ENCODE data around the gene HMMR. TPM values are rescaled to one million over a fixed set of nuclear protein-coding genes. Genes with fewer than 3 reads are reported as not detected.
"Not testable (repeated sequence)": the region's sequence is repeated elsewhere in the genome, so short reads cannot be mapped to it uniquely, and the experiment has no call there.

HMMR gene
- polyA plus RNA-seq, 1 donor (not counting 4 experiments of a cell fraction or from before 2014, with no cell fraction given), result 16.2 TPM

DNA sequence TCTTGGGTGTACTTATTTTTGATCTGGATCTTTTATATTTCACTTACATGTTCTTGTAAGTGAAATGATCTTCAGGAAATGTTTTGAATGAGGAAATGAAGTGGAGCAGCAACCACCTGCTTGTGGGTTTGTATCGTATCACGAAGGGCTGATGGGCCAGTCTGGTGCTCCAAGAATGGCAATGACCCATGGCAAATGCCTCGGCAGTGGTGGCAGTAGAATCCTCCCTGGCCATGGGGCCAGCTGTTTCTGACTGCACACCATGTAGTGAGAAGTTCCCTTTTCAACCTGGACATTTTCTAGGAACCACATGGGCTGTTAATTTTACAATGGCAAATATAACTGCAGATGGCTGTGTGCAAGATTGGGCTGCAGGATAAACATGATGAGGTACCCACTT is 74.9 kb downstream of the HMMR start:
- no peaks in the 10 kb centered on the region for H4K20me1 ChIP-seq (ENCODE audit: control insufficient read depth, extremely low read depth, insufficient read depth, low read length)
- no peak for TF ChIP-seq EZH2 (IDR thresholded peaks at IDR 0.05; ENCODE audit: low read length)
- TF ChIP-seq, protein P1, sequence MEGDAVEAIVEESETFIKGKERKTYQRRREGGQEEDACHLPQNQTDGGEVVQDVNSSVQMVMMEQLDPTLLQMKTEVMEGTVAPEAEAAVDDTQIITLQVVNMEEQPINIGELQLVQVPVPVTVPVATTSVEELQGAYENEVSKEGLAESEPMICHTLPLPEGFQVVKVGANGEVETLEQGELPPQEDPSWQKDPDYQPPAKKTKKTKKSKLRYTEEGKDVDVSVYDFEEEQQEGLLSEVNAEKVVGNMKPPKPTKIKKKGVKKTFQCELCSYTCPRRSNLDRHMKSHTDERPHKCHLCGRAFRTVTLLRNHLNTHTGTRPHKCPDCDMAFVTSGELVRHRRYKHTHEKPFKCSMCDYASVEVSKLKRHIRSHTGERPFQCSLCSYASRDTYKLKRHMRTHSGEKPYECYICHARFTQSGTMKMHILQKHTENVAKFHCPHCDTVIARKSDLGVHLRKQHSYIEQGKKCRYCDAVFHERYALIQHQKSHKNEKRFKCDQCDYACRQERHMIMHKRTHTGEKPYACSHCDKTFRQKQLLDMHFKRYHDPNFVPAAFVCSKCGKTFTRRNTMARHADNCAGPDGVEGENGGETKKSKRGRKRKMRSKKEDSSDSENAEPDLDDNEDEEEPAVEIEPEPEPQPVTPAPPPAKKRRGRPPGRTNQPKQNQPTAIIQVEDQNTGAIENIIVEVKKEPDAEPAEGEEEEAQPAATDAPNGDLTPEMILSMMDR (optimal IDR thresholded peaks at IDR 0.05 in 1 of 3, IDR thresholded peaks at IDR 0.05 in 1 of 3, conservative IDR thresholded peaks at IDR 0.05 in 1 of 3; ENCODE audit: extremely low read depth in 1 of 3, insufficient read depth in 2 of 3, low read length in 3 of 3), result no peak
- no peak overlapping the region for H2AFZ ChIP-seq (ENCODE audit: control insufficient read depth, low read length)
- H3K4me3 ChIP-seq (ENCODE audit: control insufficient read depth in 2 of 3, extremely low read depth in 1 of 3, insufficient read depth in 2 of 3, low read depth in 1 of 3, low read length in 3 of 3), result no peak overlapping the region
- no peaks in the 10 kb centered on the region for H3K9me3 ChIP-seq (ENCODE audit: control insufficient read depth, low read depth, low read length)
- no peaks in the 10 kb centered on the region for H3K79me2 ChIP-seq (ENCODE audit: control insufficient read depth, insufficient read depth, low read length)
- no peaks in the 10 kb centered on the region for H3K36me3 ChIP-seq (ENCODE audit: control insufficient read depth in 2 of 2, extremely low read depth in 1 of 2, insufficient read depth in 2 of 2, low read length in 2 of 2)
- no peak overlapping the region for H3K9ac ChIP-seq (ENCODE audit: control insufficient read depth, extremely low read depth, insufficient read depth, low read length)
- H3K4me2 ChIP-seq (ENCODE audit: control insufficient read depth, extremely low read depth, insufficient read depth, low read depth, low read length), result no peak overlapping the region
- H3K27me3 ChIP-seq (ENCODE audit: control insufficient read depth, extremely low read depth, insufficient read depth, low read length), result no peaks in the 10 kb centered on the region
- FAIRE-seq (no peak), DNase-seq (ENCODE audit: low read depth, low spot score) (no peak)
- no peak overlapping the region for H3K27ac ChIP-seq (ENCODE audit: control insufficient read depth, insufficient read depth, low read length)
- dilution Hi-C loops (cut with MboI; ENCODE audit: extremely low pct_ligation_motif_present, low sequenced_read_pairs), result no loop called here
- H3K9me1 ChIP-seq (ENCODE audit: control insufficient read depth, extremely low read depth, insufficient read depth, low read length), result no peaks in the 10 kb centered on the region
- no peaks in the 10 kb centered on the region for H3K4me1 ChIP-seq (ENCODE audit: control insufficient read depth, extremely low read depth, insufficient read depth, low read length)

DNA sequence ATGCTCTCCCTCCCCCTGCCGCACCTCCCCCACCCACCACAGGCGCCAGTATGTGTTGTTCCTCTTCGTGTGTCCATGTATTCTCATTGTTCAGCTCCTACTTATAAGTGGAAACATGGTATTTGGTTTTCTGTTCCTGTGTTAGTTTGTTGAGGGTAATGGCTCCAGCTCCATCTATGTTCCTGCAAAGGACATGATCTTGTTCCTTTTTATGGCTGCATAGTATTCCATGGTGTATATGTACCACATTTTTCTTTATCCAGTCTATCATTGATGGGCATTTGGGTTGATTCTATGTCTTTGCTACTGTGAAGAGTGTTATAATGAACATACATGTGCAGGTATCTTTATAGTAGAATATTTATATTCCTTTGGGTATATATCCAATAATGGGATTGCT is 76.0 kb downstream of the HMMR start:
- dilution Hi-C loops (cut with MboI; ENCODE audit: extremely low pct_ligation_motif_present, low sequenced_read_pairs); FAIRE-seq; H3K4me2 ChIP-seq (ENCODE audit: control insufficient read depth, extremely low read depth, insufficient read depth, low read depth, low read length): not testable (repeated sequence)

DNA sequence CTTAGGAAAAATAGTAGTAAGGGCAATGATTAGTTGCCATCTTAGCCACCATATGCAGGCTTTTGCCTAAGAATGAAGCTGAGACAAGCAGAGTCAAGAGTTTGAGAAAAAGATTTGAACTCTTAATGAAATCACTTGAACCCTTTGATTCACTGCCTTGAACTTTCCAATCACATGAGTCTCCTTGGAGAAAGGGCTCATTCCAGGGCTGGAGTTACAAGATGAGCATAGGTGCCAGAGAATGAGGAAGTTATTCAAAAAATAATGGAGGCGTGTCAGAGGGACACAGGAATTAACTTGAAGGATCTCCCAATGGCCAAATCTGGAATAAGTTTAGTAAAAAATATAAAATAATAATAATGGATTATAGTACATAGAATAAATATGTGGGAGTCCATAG is 80.3 kb downstream of the HMMR start:
- no peak for TF ChIP-seq EZH2 (IDR thresholded peaks at IDR 0.05; ENCODE audit: low read length)
- TF ChIP-seq, protein P1 (optimal IDR thresholded peaks at IDR 0.05 in 1 of 3, IDR thresholded peaks at IDR 0.05 in 1 of 3, conservative IDR thresholded peaks at IDR 0.05 in 1 of 3; ENCODE audit: extremely low read depth in 1 of 3, insufficient read depth in 2 of 3, low read length in 3 of 3), result no peak
- no peaks in the 10 kb centered on the region for H3K79me2 ChIP-seq (ENCODE audit: control insufficient read depth, insufficient read depth, low read length)
- H3K9me1 ChIP-seq (ENCODE audit: control insufficient read depth, extremely low read depth, insufficient read depth, low read length), result no peaks in the 10 kb centered on the region
- no peak for FAIRE-seq
- no peaks in the 10 kb centered on the region for H3K4me1 ChIP-seq (ENCODE audit: control insufficient read depth, extremely low read depth, insufficient read depth, low read length)
- dilution Hi-C loops (cut with MboI; ENCODE audit: extremely low pct_ligation_motif_present, low sequenced_read_pairs), result no loop called here
- no peak overlapping the region for H3K4me2 ChIP-seq (ENCODE audit: control insufficient read depth, extremely low read depth, insufficient read depth, low read depth, low read length)
- H3K27ac ChIP-seq (ENCODE audit: control insufficient read depth, insufficient read depth, low read length), result no peak overlapping the region
- H3K4me3 ChIP-seq (ENCODE audit: control insufficient read depth in 2 of 3, extremely low read depth in 1 of 3, insufficient read depth in 2 of 3, low read depth in 1 of 3, low read length in 3 of 3), result no peak overlapping the region
- H4K20me1 ChIP-seq (ENCODE audit: control insufficient read depth, extremely low read depth, insufficient read depth, low read length), result no peaks in the 10 kb centered on the region
- H3K9me3 ChIP-seq (ENCODE audit: control insufficient read depth, low read depth, low read length), result no peaks in the 10 kb centered on the region
- H3K27me3 ChIP-seq (ENCODE audit: control insufficient read depth, extremely low read depth, insufficient read depth, low read length), result no peaks in the 10 kb centered on the region
- H3K36me3 ChIP-seq (ENCODE audit: control insufficient read depth in 2 of 2, extremely low read depth in 1 of 2, insufficient read depth in 2 of 2, low read length in 2 of 2), result no peaks in the 10 kb centered on the region
- DNase-seq (ENCODE audit: low read depth, low spot score), result no peak
- no peak overlapping the region for H2AFZ ChIP-seq (ENCODE audit: control insufficient read depth, low read length)
- H3K9ac ChIP-seq (ENCODE audit: control insufficient read depth, extremely low read depth, insufficient read depth, low read length), result no peak overlapping the region

More for the DNA sequence above, 76.0 kb downstream of the HMMR start:
- H3K9me1 ChIP-seq (ENCODE audit: control insufficient read depth, extremely low read depth, insufficient read depth, low read length); H3K4me1 ChIP-seq (ENCODE audit: control insufficient read depth, extremely low read depth, insufficient read depth, low read length); H3K9me3 ChIP-seq (ENCODE audit: control insufficient read depth, low read depth, low read length); H3K27ac ChIP-seq (ENCODE audit: control insufficient read depth, insufficient read depth, low read length); H3K27me3 ChIP-seq (ENCODE audit: control insufficient read depth, extremely low read depth, insufficient read depth, low read length); H3K4me3 ChIP-seq (ENCODE audit: control insufficient read depth in 2 of 3, extremely low read depth in 1 of 3, insufficient read depth in 2 of 3, low read depth in 1 of 3, low read length in 3 of 3); H3K9ac ChIP-seq (ENCODE audit: control insufficient read depth, extremely low read depth, insufficient read depth, low read length); H4K20me1 ChIP-seq (ENCODE audit: control insufficient read depth, extremely low read depth, insufficient read depth, low read length); H2AFZ ChIP-seq (ENCODE audit: control insufficient read depth, low read length); H3K79me2 ChIP-seq (ENCODE audit: control insufficient read depth, insufficient read depth, low read length); DNase-seq (ENCODE audit: low read depth, low spot score); H3K36me3 ChIP-seq (ENCODE audit: control insufficient read depth in 2 of 2, extremely low read depth in 1 of 2, insufficient read depth in 2 of 2, low read length in 2 of 2): not testable (repeated sequence)
